Endothelial cell (in vitro differentiated cells): Measurements from ENCODE around the gene PGA4. TPM values are rescaled to one million over a fixed set of nuclear protein-coding genes. Genes with fewer than 3 reads are reported as not detected.

Experiments
- DNase-seq: peaks from one replicate; pipeline ENCODE4 v3.0.0; 2021; ENCODE audit warnings: low spot score
- H3K27ac Mint-ChIP-seq: one replicate; pipeline ENCODE4 v1.8.0; 2021; ENCODE audit warnings: mixed read lengths, inconsistent platforms; ENCODE audit not compliant: unreplicated experiment
- H3K27me3 Mint-ChIP-seq: one replicate; pipeline ENCODE4 v1.8.0; 2021; ENCODE audit warnings: mild to moderate bottlenecking, moderate library complexity, mixed read lengths, inconsistent platforms; ENCODE audit not compliant: unreplicated experiment
- H3K36me3 Mint-ChIP-seq: one replicate; pipeline ENCODE4 v1.8.0; 2021; ENCODE audit warnings: mild to moderate bottlenecking, low read depth, mixed read lengths, inconsistent platforms; ENCODE audit not compliant: unreplicated experiment
- H3K4me1 Mint-ChIP-seq: one replicate; pipeline ENCODE4 v1.8.0; 2021; ENCODE audit warnings: mild to moderate bottlenecking, mixed read lengths, inconsistent platforms; ENCODE audit not compliant: unreplicated experiment
- H3K4me3 Mint-ChIP-seq: one replicate; pipeline ENCODE4 v1.8.0; 2021; ENCODE audit warnings: mild to moderate bottlenecking, mixed read lengths, inconsistent platforms; ENCODE audit not compliant: unreplicated experiment
- H3K9me3 Mint-ChIP-seq: one replicate; pipeline ENCODE4 v1.8.0; 2021; ENCODE audit warnings: mixed read lengths, inconsistent platforms; ENCODE audit not compliant: unreplicated experiment
- CTCF ChIP-seq: fragments of 200-600 bp; sonication (generic); IDR thresholded peaks from one replicate; pipeline ENCODE4 v1.5.0; 2021; ENCODE audit warnings: antibody characterized with exemption; ENCODE audit not compliant: unreplicated experiment
- total RNA-seq: library from RNA; stranded (reverse); fragmentation: NEBNext Ultra II Directional; extraction: Animal tissue kit (Norgen Biotek cat#: 25700); gene quantifications from one replicate; pipeline ENCODE4 v1.2.1, GENCODE V29; 2021; ENCODE audit not compliant: unreplicated experiment

PGA4 gene
- total RNA-seq, 1 donor from 2014 or later, result 0.64 TPM

- no peaks in the 10 kb centered on the region for H3K27me3 Mint-ChIP-seq
- DNase-seq, result peak; percentile 84
- no peaks in the 10 kb centered on the region for H3K36me3 Mint-ChIP-seq
- TF ChIP-seq CTCF, result peak; percentile 97
- H3K27ac Mint-ChIP-seq, result no peak overlapping the region
- H3K9me3 Mint-ChIP-seq, result no peaks in the 10 kb centered on the region
- no peaks in the 10 kb centered on the region for H3K4me1 Mint-ChIP-seq
- no peak overlapping the region for H3K4me3 Mint-ChIP-seq
Measured at GRCh38 chr11:61187505-61188130, 34.5 kb upstream of the PGA4 start.

GRCh38 chr11:61189933-61190332 is 32.2 kb upstream of the PGA4 start:
- TF ChIP-seq CTCF, result no peak
- H3K9me3 Mint-ChIP-seq, result no peaks in the 10 kb centered on the region
- H3K4me3 Mint-ChIP-seq, result no peak overlapping the region
- no peaks in the 10 kb centered on the region for H3K36me3 Mint-ChIP-seq
- peaks cover 3% of the 10 kb centered on the region for H3K27me3 Mint-ChIP-seq
- no peak for DNase-seq
- H3K4me1 Mint-ChIP-seq, result no peaks in the 10 kb centered on the region
- no peak overlapping the region for H3K27ac Mint-ChIP-seq

GRCh38 chr11:61193596-61193995 is 28.6 kb upstream of the PGA4 start:
- H3K9me3 Mint-ChIP-seq, result no peaks in the 10 kb centered on the region
- H3K27ac Mint-ChIP-seq, result no peak overlapping the region
- peaks cover 5% of the 10 kb centered on the region for H3K27me3 Mint-ChIP-seq
- H3K4me3 Mint-ChIP-seq, result no peak overlapping the region
- DNase-seq, result no peak
- H3K36me3 Mint-ChIP-seq, result no peaks in the 10 kb centered on the region
- peaks cover 4% of the 10 kb centered on the region for H3K4me1 Mint-ChIP-seq
- no peak for TF ChIP-seq CTCF

GRCh38 chr11:61194169-61194671 is 27.9 kb upstream of the PGA4 start:
- Mint-ChIP-seq H3K9me3 (no peaks in the 10 kb centered on the region), H3K27ac (no peak overlapping the region), H3K36me3 (no peaks in the 10 kb centered on the region), H3K4me1 (peaks cover 4% of the 10 kb centered on the region), H3K4me3 (no peak overlapping the region), H3K27me3 (peaks cover 5% of the 10 kb centered on the region)
- no peak for TF ChIP-seq CTCF
- no peak for DNase-seq

- no peaks in the 10 kb centered on the region for H3K36me3 Mint-ChIP-seq
- H3K27ac Mint-ChIP-seq, result no peak overlapping the region
- no peak for DNase-seq
- H3K27me3 Mint-ChIP-seq, result peaks cover 5% of the 10 kb centered on the region
- H3K4me3 Mint-ChIP-seq, result no peak overlapping the region
- peaks cover 4% of the 10 kb centered on the region for H3K4me1 Mint-ChIP-seq
- TF ChIP-seq CTCF, result no peak
- H3K9me3 Mint-ChIP-seq, result no peaks in the 10 kb centered on the region
Measured at GRCh38 chr11:61194981-61195695, 27.0 kb upstream of the PGA4 start.
